ENCODE data around the gene NEO1.

GRCh38 chr15:73210630-73211029, 158.4 kb downstream of the NEO1 start:
- TF ChIP-seq EZH2 (IDR thresholded peaks at IDR 0.05; ENCODE audit: insufficient read depth, poor library complexity, severe bottlenecking) (no peak), EZH2phosphoT487 (IDR thresholded peaks at IDR 0.05; ENCODE audit: insufficient read depth, low read depth) (no peak)
